Measurements from ENCODE around the gene TENM3.

Gene TENM3

GRCh38 chr4:182271731-182272130, 28.5 kb downstream of the TENM3 start:
- Histone ChIP-seq H2AFZ (ENCODE audit: low read depth, low read length, severe bottlenecking) (no peak overlapping the region), H3K79me2 (ENCODE audit: insufficient read depth, low read length) (no peaks in the 10 kb centered on the region), H3K4me3 (ENCODE audit: insufficient read depth, low read length, poor library complexity, severe bottlenecking) (no peak overlapping the region), H3K9me3 (ENCODE audit: insufficient read depth, low read length) (peaks cover 5% of the 10 kb centered on the region; the same call in 1 of the 2 replicates), H3K9ac (ENCODE audit: low read length) (no peak overlapping the region), H3K36me3 (ENCODE audit: low read length) (no peaks in the 10 kb centered on the region), H3K27ac (ENCODE audit: low read depth, low read length) (no peak overlapping the region), H3K27me3 (ENCODE audit: low read length) (no peaks in the 10 kb centered on the region), H3K4me2 (ENCODE audit: low read depth, low read length, poor library complexity, severe bottlenecking) (no peak overlapping the region), H4K20me1 (ENCODE audit: low read depth, low read length) (no peaks in the 10 kb centered on the region), H3K9me2 (replicated peaks; ENCODE audit: insufficient read depth, low read length) (no peaks in the 10 kb centered on the region), H3F3A (ENCODE audit: insufficient read depth) (no peaks in the 10 kb centered on the region)
- TF ChIP-seq CTCF (IDR thresholded peaks at IDR 0.05; ENCODE audit: insufficient read depth, low read length, poor library complexity, severe bottlenecking) (no peak), EZH2phosphoT487 (conservative IDR thresholded peaks at IDR 0.05; ENCODE audit: low read length) (no peak)

- H3K27ac ChIP-seq (ENCODE audit: low read depth, low read length): no peak overlapping the region
- no peak overlapping the region for H3K4me3 ChIP-seq (ENCODE audit: insufficient read depth, low read length, poor library complexity, severe bottlenecking)
- no peaks in the 10 kb centered on the region for H4K20me1 ChIP-seq (ENCODE audit: low read depth, low read length)
- H3K9me3 ChIP-seq (ENCODE audit: insufficient read depth, low read length): peaks cover 2% of the 10 kb centered on the region; the same call in 1 of the 2 replicates
- H3K4me2 ChIP-seq (ENCODE audit: low read depth, low read length, poor library complexity, severe bottlenecking): no peak overlapping the region
- no peak overlapping the region for H2AFZ ChIP-seq (ENCODE audit: low read depth, low read length, severe bottlenecking)
- H3K27me3 ChIP-seq (ENCODE audit: low read length): no peaks in the 10 kb centered on the region
- H3K79me2 ChIP-seq (ENCODE audit: insufficient read depth, low read length): no peaks in the 10 kb centered on the region
- H3F3A ChIP-seq (ENCODE audit: insufficient read depth): no peaks in the 10 kb centered on the region
- H3K9ac ChIP-seq (ENCODE audit: low read length): no peak overlapping the region
- no peaks in the 10 kb centered on the region for H3K9me2 ChIP-seq (replicated peaks; ENCODE audit: insufficient read depth, low read length)
- no peaks in the 10 kb centered on the region for H3K36me3 ChIP-seq (ENCODE audit: low read length)
- TF ChIP-seq CTCF (IDR thresholded peaks at IDR 0.05; ENCODE audit: insufficient read depth, low read length, poor library complexity, severe bottlenecking) (no peak), EZH2phosphoT487 (conservative IDR thresholded peaks at IDR 0.05; ENCODE audit: low read length) (no peak)
These were observed 28.9 kb downstream of the TENM3 start for GRCh38 chr4:182272151-182272550.

- TF ChIP-seq CTCF (IDR thresholded peaks at IDR 0.05; ENCODE audit: insufficient read depth, low read length, poor library complexity, severe bottlenecking) (no peak), EZH2phosphoT487 (conservative IDR thresholded peaks at IDR 0.05; ENCODE audit: low read length) (no peak)
- H3K9me2 ChIP-seq (replicated peaks; ENCODE audit: insufficient read depth, low read length): no peaks in the 10 kb centered on the region
- no peak overlapping the region for H3K4me3 ChIP-seq (ENCODE audit: insufficient read depth, low read length, poor library complexity, severe bottlenecking)
- no peaks in the 10 kb centered on the region for H3F3A ChIP-seq (ENCODE audit: insufficient read depth)
- H3K9ac ChIP-seq (ENCODE audit: low read length): no peak overlapping the region
- H3K79me2 ChIP-seq (ENCODE audit: insufficient read depth, low read length): no peaks in the 10 kb centered on the region
- H3K9me3 ChIP-seq (ENCODE audit: insufficient read depth, low read length): no peaks in the 10 kb centered on the region
- no peak overlapping the region for H3K4me2 ChIP-seq (ENCODE audit: low read depth, low read length, poor library complexity, severe bottlenecking)
- no peak overlapping the region for H3K27ac ChIP-seq (ENCODE audit: low read depth, low read length)
- H2AFZ ChIP-seq (ENCODE audit: low read depth, low read length, severe bottlenecking): no peak overlapping the region
- H3K27me3 ChIP-seq (ENCODE audit: low read length): no peaks in the 10 kb centered on the region
- H3K36me3 ChIP-seq (ENCODE audit: low read length): no peaks in the 10 kb centered on the region
- no peaks in the 10 kb centered on the region for H4K20me1 ChIP-seq (ENCODE audit: low read depth, low read length)
These were observed 30.2 kb downstream of the TENM3 start for GRCh38 chr4:182273191-182273935.
